GM23338 (cell line): ENCODE data around the gene SH3TC1. TPM values are rescaled to one million over a fixed set of nuclear protein-coding genes. Genes with fewer than 3 reads are reported as not detected.

Source experiments
- ATAC-seq: fragments of 200-7000 bp; cut with Tn5 transposase; 3 replicates; pipeline ENCODE4 v1.9.1; 2020
- DNase-seq: peaks from one replicate; pipeline ENCODE4 v3.0.0-alpha.2; 2015; ENCODE audit warnings: low spot score
- H2AFZ ChIP-seq: fragments of 200-600 bp; sonication (generic); 2 replicates; pipeline ENCODE4 v1.8.0; 2016; ENCODE audit warnings: antibody characterized with exemption, mild to moderate bottlenecking, moderate library complexity
- H3F3A ChIP-seq: fragments of 200-600 bp; sonication (generic); replicated peaks from 2 replicates; pipeline ENCODE4 v1.8.0; 2017; ENCODE audit warnings: antibody characterized with exemption, mixed run types, low read depth
- H3K27ac ChIP-seq: fragments of 200-600 bp; sonication (generic); 2 replicates; pipeline ENCODE4 v1.6.1; 2016; ENCODE audit warnings: low read depth
- H3K27me3 ChIP-seq: fragments of 200-600 bp; sonication (generic); 2 replicates; pipeline ENCODE4 v1.8.0; 2016; ENCODE audit warnings: mild to moderate bottlenecking, mixed run types, moderate library complexity; ENCODE audit not compliant: insufficient read depth
- H3K36me3 ChIP-seq: fragments of 200-600 bp; sonication (generic); 2 replicates; pipeline ENCODE4 v1.8.0; 2016; ENCODE audit warnings: mild to moderate bottlenecking; ENCODE audit not compliant: insufficient read depth
- H3K4me1 ChIP-seq: fragments of 200-600 bp; sonication (generic); 2 replicates; pipeline ENCODE4 v1.8.0; 2016; ENCODE audit warnings: mild to moderate bottlenecking, moderate library complexity; ENCODE audit not compliant: insufficient read depth
- H3K4me2 ChIP-seq: fragments of 200-600 bp; sonication (generic); 2 replicates; pipeline ENCODE4 v1.7.1; 2017; ENCODE audit warnings: mixed run types
- H3K4me3 ChIP-seq: fragments of 200-600 bp; sonication (generic); 2 replicates; pipeline ENCODE4 v1.6.1; 2016; ENCODE audit warnings: mixed run types
- H3K79me2 ChIP-seq: fragments of 200-600 bp; sonication (generic); replicated peaks from 2 replicates; pipeline ENCODE4 v1.8.0; 2017; ENCODE audit warnings: mild to moderate bottlenecking; ENCODE audit not compliant: insufficient read depth
- H3K9me2 ChIP-seq: fragments of 200-600 bp; sonication (generic); 2 replicates; pipeline ENCODE4 v1.8.0; 2017; ENCODE audit not compliant: insufficient read depth
- H4K20me1 ChIP-seq: fragments of 200-600 bp; sonication (generic); replicated peaks from 2 replicates; pipeline ENCODE4 v1.8.0; 2017; ENCODE audit warnings: mild to moderate bottlenecking; ENCODE audit not compliant: insufficient read depth
- H3K27ac Mint-ChIP-seq: 2 replicates; pipeline ENCODE4 v1.8.0; 2020; ENCODE audit warnings: inconsistent platforms, mild to moderate bottlenecking, moderate library complexity, mixed read lengths
- H3K27me3 Mint-ChIP-seq: 3 replicates; pipeline ENCODE4 v1.8.0; 2022; ENCODE audit warnings: low read depth, mild to moderate bottlenecking, moderate library complexity, mixed read lengths, inconsistent platforms; ENCODE audit not compliant: insufficient read depth, poor library complexity
- H3K36me3 Mint-ChIP-seq: 3 replicates; pipeline ENCODE4 v1.8.0; 2021; ENCODE audit warnings: low read depth, mild to moderate bottlenecking, inconsistent platforms, moderate library complexity, mixed read lengths
- H3K4me1 Mint-ChIP-seq: 3 replicates; pipeline ENCODE4 v1.8.0; 2020; ENCODE audit warnings: mild to moderate bottlenecking, inconsistent platforms, mixed read lengths
- H3K4me3 Mint-ChIP-seq: 3 replicates; pipeline ENCODE4 v1.8.0; 2021; ENCODE audit warnings: moderate library complexity, mild to moderate bottlenecking, inconsistent platforms, mixed read lengths
- H3K9me3 Mint-ChIP-seq: 3 replicates; pipeline ENCODE4 v1.8.0; 2020; ENCODE audit warnings: moderate library complexity, mild to moderate bottlenecking, inconsistent platforms, mixed read lengths
- CTCF ChIP-seq, 2 experiments: fragments of 200-600 bp in 1 of 2; sonication (generic) in 1 of 2; conservative IDR thresholded peaks; 2 replicates each; pipeline versions ENCODE4 v1.5.1 to v1.6.1; 2016 to 2017; ENCODE audit warnings: antibody characterized with exemption in 2 of 2, low read depth in 2 of 2, mild to moderate bottlenecking in 2 of 2, moderate library complexity in 1 of 2
- EZH2 ChIP-seq: fragments of 200-600 bp; sonication (generic); IDR thresholded peaks from one replicate; pipeline ENCODE4 v1.8.0; 2017; ENCODE audit warnings: antibody characterized with exemption, mild to moderate bottlenecking, low read depth; ENCODE audit not compliant: unreplicated experiment
- EZH2phosphoT487 ChIP-seq: fragments of 200-600 bp; sonication (generic); IDR thresholded peaks from one replicate; pipeline ENCODE4 v1.8.1; 2018; ENCODE audit warnings: antibody characterized with exemption; ENCODE audit not compliant: unreplicated experiment
- JUNB ChIP-seq: IDR thresholded peaks from one replicate; pipeline ENCODE4 v1.6.1; 2016; ENCODE audit warnings: antibody characterized with exemption; ENCODE audit not compliant: unreplicated experiment
- NANOG ChIP-seq: IDR thresholded peaks from 2 replicates; pipeline ENCODE4 v1.6.1; 2016; ENCODE audit warnings: antibody characterized with exemption, borderline replicate concordance
- POLR2AphosphoS5 ChIP-seq: IDR thresholded peaks from 2 replicates; pipeline ENCODE4 v1.6.1; 2016; ENCODE audit warnings: antibody characterized with exemption, low read depth
- REST ChIP-seq: IDR thresholded peaks from one replicate; pipeline ENCODE4 v1.6.1; 2018; ENCODE audit warnings: antibody characterized with exemption; ENCODE audit not compliant: unreplicated experiment
- STAT1 ChIP-seq: IDR thresholded peaks from one replicate; pipeline ENCODE4 v1.6.1; 2016; ENCODE audit warnings: antibody characterized with exemption; ENCODE audit not compliant: unreplicated experiment
- ZNF114 ChIP-seq: fragments of 250-450 bp; sonication (Bioruptor Pico); IDR thresholded peaks from 2 replicates; pipeline ENCODE4 v1.5.0; 2020; ENCODE audit warnings: mild to moderate bottlenecking, moderate library complexity
- ZNF331 ChIP-seq: fragments of 250-450 bp; sonication (Bioruptor Pico); IDR thresholded peaks from 2 replicates; pipeline ENCODE4 v1.5.0; 2020; ENCODE audit warnings: low read depth, mild to moderate bottlenecking, moderate library complexity
- ZNF462 ChIP-seq: fragments of 250-450 bp; sonication (Bioruptor Pico); IDR thresholded peaks from 2 replicates; pipeline ENCODE4 v1.5.0; 2020; ENCODE audit warnings: mild to moderate bottlenecking, moderate library complexity
- polyA plus RNA-seq: library from polyadenylated mRNA; unstranded; fragments of >200 nt; fragmentation: Nextera tagmentation; extraction: Ambion mirVana; gene quantifications from 2 replicates; pipeline ENCODE4 v1.2.1, GENCODE V29; 2016
- total RNA-seq: library from RNA; depleted of rRNA; stranded (reverse); fragments of >200 nt; shearing (Covaris generic); gene quantifications from 2 replicates; pipeline ENCODE4 v1.2.3, GENCODE V29; 2014

Gene SH3TC1
- total and polyA plus RNA-seq, 2 experiments from 2014 or later: 0.07 TPM; not detected in 1

- Mint-ChIP-seq H3K27me3 (peaks cover 2% of the 10 kb centered on the region), H3K36me3 (no peaks in the 10 kb centered on the region), H3K27ac (no peak overlapping the region), H3K4me3 (no peak overlapping the region), H3K4me1 (peaks cover 6% of the 10 kb centered on the region; the same call in 2 of the 3 replicates), H3K9me3 (no peaks in the 10 kb centered on the region)
- TF ChIP-seq STAT1 (no peak), NANOG (no peak), JUNB (no peak), ZNF331 (no peak), EZH2phosphoT487 (no peak), ZNF114 (no peak), EZH2 (no peak), CTCF (conservative IDR thresholded peaks at IDR 0.05; ENCODE audit: low read depth in 2 of 2) (no peak), ZNF462 (CRISPR knock-in tag) (no peak), REST (no peak), POLR2AphosphoS5 (no peak)
- Histone ChIP-seq H3K79me2 (no peaks in the 10 kb centered on the region), H3K9me2 (no peaks in the 10 kb centered on the region), H3K4me3 (no peak overlapping the region), H3F3A (no peaks in the 10 kb centered on the region), H3K27me3 (no peaks in the 10 kb centered on the region), H3K27ac (no peak overlapping the region), H2AFZ (no peak overlapping the region), H3K36me3 (no peaks in the 10 kb centered on the region), H4K20me1 (no peaks in the 10 kb centered on the region), H3K4me1 (no peaks in the 10 kb centered on the region), H3K4me2 (no peak overlapping the region)
- no peak for ATAC-seq
- no peak for DNase-seq
Measured at GRCh38 chr4:8217871-8218270, 18.8 kb downstream of the SH3TC1 start.
